OCI-LY1 (cell line): ENCODE data around the gene RAD51AP1.
A peak's percentile ranks its signal among the peaks of the same experiment; 100 is the strongest.

ENCODE experiments used
- H2AFZ ChIP-seq: fragments of 200-600 bp; sonication (generic), shearing (Covaris generic); 2 replicates; pipeline ENCODE4 v1.6.0; 2014; ENCODE audit warnings: antibody characterized with exemption, mild to moderate bottlenecking, low read length
- H3F3A ChIP-seq: fragments of 200-600 bp; sonication (generic), shearing (Covaris generic); 2 replicates; pipeline ENCODE4 v1.6.0; 2014; ENCODE audit warnings: mild to moderate bottlenecking, antibody characterized with exemption, low read length, moderate library complexity; ENCODE audit not compliant: insufficient read depth
- H3K27ac ChIP-seq: fragments of 200-600 bp; sonication (generic); 2 replicates; pipeline ENCODE4 v1.5.1; 2014; ENCODE audit warnings: low read length, mixed run types, mild to moderate bottlenecking, low read depth; ENCODE audit not compliant: poor library complexity, severe bottlenecking
- H3K27me3 ChIP-seq: fragments of 200-600 bp; sonication (generic); 2 replicates; pipeline ENCODE4 v1.6.0; 2014; ENCODE audit warnings: antibody characterized with exemption, mild to moderate bottlenecking, low read length, moderate library complexity; ENCODE audit not compliant: insufficient read depth
- H3K36me3 ChIP-seq: fragments of 200-600 bp; sonication (generic); 2 replicates; pipeline ENCODE4 v1.6.1; 2014; ENCODE audit warnings: mild to moderate bottlenecking, antibody characterized with exemption, low read length, moderate library complexity, mixed read lengths; ENCODE audit not compliant: insufficient read depth
- H3K4me1 ChIP-seq: fragments of 200-600 bp; sonication (generic); 2 replicates; pipeline ENCODE4 v1.5.1; 2014; ENCODE audit warnings: mild to moderate bottlenecking, low read length, moderate library complexity; ENCODE audit not compliant: insufficient read depth, severe bottlenecking
- H3K4me2 ChIP-seq: fragments of 200-600 bp; sonication (generic), shearing (Covaris generic); 2 replicates; pipeline ENCODE4 v1.6.1; 2014; ENCODE audit warnings: low read length
- H3K4me3 ChIP-seq: fragments of 200-600 bp; sonication (generic); 2 replicates; pipeline ENCODE4 v1.5.1; 2014; ENCODE audit warnings: low read length, low read depth, mild to moderate bottlenecking, mixed read lengths; ENCODE audit not compliant: poor library complexity, severe bottlenecking
- H3K79me2 ChIP-seq: fragments of 200-600 bp; shearing (Covaris generic); 2 replicates; pipeline ENCODE4 v1.6.1; 2016; ENCODE audit warnings: mixed run types, low read length, mixed read lengths; ENCODE audit not compliant: insufficient read depth
- H3K9ac ChIP-seq: fragments of 200-600 bp; sonication (generic), shearing (Covaris generic); 2 replicates; pipeline ENCODE4 v1.6.1; 2014; ENCODE audit warnings: mild to moderate bottlenecking, low read length, mixed read lengths
- H3K9me2 ChIP-seq: fragments of 200-600 bp; sonication (generic), shearing (Covaris generic); 2 replicates; pipeline ENCODE4 v1.6.1; 2014; ENCODE audit warnings: low read depth, mild to moderate bottlenecking, low read length, mixed read lengths
- H3K9me3 ChIP-seq: fragments of 200-600 bp; shearing (Covaris generic); 2 replicates; pipeline ENCODE4 v1.6.1; 2014; ENCODE audit warnings: low read length, mixed read lengths
- H4K20me1 ChIP-seq: fragments of 200-600 bp; sonication (generic), shearing (Covaris generic); 2 replicates; pipeline ENCODE4 v1.6.0; 2016; ENCODE audit warnings: mild to moderate bottlenecking, low read length; ENCODE audit not compliant: insufficient read depth
- EZH2 ChIP-seq: fragments of 200-600 bp; sonication (generic), shearing (Covaris generic); IDR thresholded peaks from 2 replicates; pipeline ENCODE4 v1.8.0; 2017; ENCODE audit warnings: borderline replicate concordance, mixed run types, mild to moderate bottlenecking, antibody characterized with exemption, low read length, moderate library complexity, mixed read lengths
- TF ChIP-seq, protein P1 (sequence below): fragments of 200-600 bp; sonication (generic), shearing (Covaris generic); IDR thresholded peaks from 2 replicates; pipeline ENCODE4 v1.5.1; 2017; ENCODE audit warnings: mild to moderate bottlenecking, antibody characterized with exemption, low read length, moderate library complexity, mixed read lengths

Gene RAD51AP1

GRCh38 chr12:4538207-4539160 lies at the start of gene RAD51AP1:
Gene RAD51AP1 (plus strand): TSS chr12:4538890. CDS start chr12:4538940, 50 bp downstream.
- Histone ChIP-seq H2AFZ (peak within 1 kb of the TSS; percentile 35; the same call in 1 of the 2 replicates), H3K36me3 (peaks cover 43% of the 10 kb centered on the region; the same call in 1 of the 2 replicates), H4K20me1 (no peaks in the 10 kb centered on the region; the same call in 1 of the 2 replicates), H3K79me2 (peaks cover 52% of the 10 kb centered on the region), H3K4me3 (peak within 1 kb of the TSS; percentile 86), H3K9ac (peak within 1 kb of the TSS; percentile 85), H3K4me1 (peaks cover 55% of the 10 kb centered on the region), H3F3A (no peaks in the 10 kb centered on the region), H3K9me3 (no peaks in the 10 kb centered on the region), H3K27ac (peak within 1 kb of the TSS; percentile 73), H3K9me2 (no peaks in the 10 kb centered on the region), H3K27me3 (no peaks in the 10 kb centered on the region), H3K4me2 (peak within 1 kb of the TSS; percentile 83)
- TF ChIP-seq, protein P1, sequence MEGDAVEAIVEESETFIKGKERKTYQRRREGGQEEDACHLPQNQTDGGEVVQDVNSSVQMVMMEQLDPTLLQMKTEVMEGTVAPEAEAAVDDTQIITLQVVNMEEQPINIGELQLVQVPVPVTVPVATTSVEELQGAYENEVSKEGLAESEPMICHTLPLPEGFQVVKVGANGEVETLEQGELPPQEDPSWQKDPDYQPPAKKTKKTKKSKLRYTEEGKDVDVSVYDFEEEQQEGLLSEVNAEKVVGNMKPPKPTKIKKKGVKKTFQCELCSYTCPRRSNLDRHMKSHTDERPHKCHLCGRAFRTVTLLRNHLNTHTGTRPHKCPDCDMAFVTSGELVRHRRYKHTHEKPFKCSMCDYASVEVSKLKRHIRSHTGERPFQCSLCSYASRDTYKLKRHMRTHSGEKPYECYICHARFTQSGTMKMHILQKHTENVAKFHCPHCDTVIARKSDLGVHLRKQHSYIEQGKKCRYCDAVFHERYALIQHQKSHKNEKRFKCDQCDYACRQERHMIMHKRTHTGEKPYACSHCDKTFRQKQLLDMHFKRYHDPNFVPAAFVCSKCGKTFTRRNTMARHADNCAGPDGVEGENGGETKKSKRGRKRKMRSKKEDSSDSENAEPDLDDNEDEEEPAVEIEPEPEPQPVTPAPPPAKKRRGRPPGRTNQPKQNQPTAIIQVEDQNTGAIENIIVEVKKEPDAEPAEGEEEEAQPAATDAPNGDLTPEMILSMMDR, result no peak
- TF ChIP-seq EZH2, result no peak

GRCh38 chr12:4489556-4489955 lies 49.1 kb upstream of the RAD51AP1 start:
- TF ChIP-seq, protein P1, result no peak
- TF ChIP-seq EZH2, result no peak
- Histone ChIP-seq H2AFZ (no peak overlapping the region), H3K9me3 (no peaks in the 10 kb centered on the region)

DNA sequence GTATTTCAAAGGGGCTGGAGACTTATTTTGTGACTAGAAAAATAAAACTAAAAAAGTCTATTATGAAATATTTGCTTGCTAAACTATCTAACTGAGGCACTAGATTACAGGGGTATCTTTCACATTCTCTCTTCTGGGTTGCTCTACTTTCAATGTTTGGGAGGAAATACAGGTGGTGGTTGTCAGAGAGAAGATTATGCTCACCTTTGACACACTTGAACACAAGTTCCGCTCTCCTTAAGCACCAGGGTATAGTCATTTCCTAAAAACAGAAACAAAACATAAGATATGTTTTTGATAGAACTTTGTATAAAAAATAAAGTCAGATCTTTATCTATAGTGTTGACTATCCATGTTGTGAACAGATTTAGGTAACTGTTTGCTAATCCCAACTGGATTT lies 47.7 kb upstream of the RAD51AP1 start:
- no peak overlapping the region for H2AFZ ChIP-seq
- no peak overlapping the region for H3K4me2 ChIP-seq
- H3K9ac ChIP-seq, result no peak overlapping the region
- H3K27ac ChIP-seq, result no peak overlapping the region
- TF ChIP-seq, protein P1, result no peak
- no peak for TF ChIP-seq EZH2
- H3K4me1 ChIP-seq, result no peaks in the 10 kb centered on the region
- no peaks in the 10 kb centered on the region for H3K27me3 ChIP-seq
- no peaks in the 10 kb centered on the region for H4K20me1 ChIP-seq
- no peaks in the 10 kb centered on the region for H3K9me2 ChIP-seq
- H3K9me3 ChIP-seq, result no peaks in the 10 kb centered on the region
- H3K36me3 ChIP-seq, result peaks cover 35% of the 10 kb centered on the region
- no peaks in the 10 kb centered on the region for H3K79me2 ChIP-seq
- no peaks in the 10 kb centered on the region for H3F3A ChIP-seq
- H3K4me3 ChIP-seq, result no peak overlapping the region

More at GRCh38 chr12:4489556-4489955, 49.1 kb upstream of the RAD51AP1 start:
- Histone ChIP-seq H3K9ac (no peak overlapping the region), H3K9me2 (no peaks in the 10 kb centered on the region), H4K20me1 (no peaks in the 10 kb centered on the region), H3K27me3 (no peaks in the 10 kb centered on the region), H3K4me2 (no peak overlapping the region), H3K79me2 (no peaks in the 10 kb centered on the region), H3F3A (no peaks in the 10 kb centered on the region), H3K27ac (no peak overlapping the region), H3K4me1 (no peaks in the 10 kb centered on the region), H3K36me3 (peaks cover 27% of the 10 kb centered on the region), H3K4me3 (no peak overlapping the region)
